ENCODE data around the gene RITA1. TPM values are rescaled to one million over a fixed set of nuclear protein-coding genes. Genes with fewer than 3 reads are reported as not detected.

RITA1 gene
- polyA plus RNA-seq, 3 donors: 8.4 to 10.3 (median 8.7) TPM

- 58 to 77% (median 65%) methylated on average over 5 of the region's 5 CpGs for WGBS, 3 donors
- H3K27ac ChIP-seq (ENCODE audit: low read depth, low read length): no peak overlapping the region
Measured at GRCh38 chr12:113236539-113237399, 51.2 kb downstream of the RITA1 start.

- 54 to 85% (median 66%) methylated on average over 4 of the region's 4 CpGs for WGBS, 3 donors
- H3K27ac ChIP-seq (ENCODE audit: low read depth, low read length): no peak overlapping the region
Measured at GRCh38 chr12:113237748-113238147, 52.2 kb downstream of the RITA1 start.

- 57 to 67% (median 62%) methylated on average over 3 of the region's 3 CpGs for WGBS, 3 donors
- no peak overlapping the region for H3K27ac ChIP-seq (ENCODE audit: low read depth, low read length)
Measured at GRCh38 chr12:113238309-113238708, 52.8 kb downstream of the RITA1 start.

GRCh38 chr12:113239288-113239771 lies 53.8 kb downstream of the RITA1 start:
- WGBS, 3 donors: 56 to 85% (median 77%) methylated on average over 3 of the region's 3 CpGs

GRCh38 chr12:113239811-113240331 lies 54.4 kb downstream of the RITA1 start:
- no peak overlapping the region for H3K27ac ChIP-seq (ENCODE audit: low read depth, low read length)
- 51 to 63% (median 58%) methylated on average over 12 of the region's 12 CpGs for WGBS, 3 donors

More at GRCh38 chr12:113239288-113239771, 53.8 kb downstream of the RITA1 start:
- no peak overlapping the region for H3K27ac ChIP-seq (ENCODE audit: low read depth, low read length)

- H3K27ac ChIP-seq (ENCODE audit: low read depth, low read length): peak overlapping the region; percentile 23
- WGBS, 3 donors: 73 to 90% (median 76%) methylated on average over 3 of the region's 3 CpGs
Measured at GRCh38 chr12:113240395-113240794, 54.9 kb downstream of the RITA1 start.

- 37 to 77% (median 70%) methylated on average over 14 of the region's 14 CpGs for WGBS, 3 donors
- no peak overlapping the region for H3K27ac ChIP-seq (ENCODE audit: low read depth, low read length)
Measured at GRCh38 chr12:113241191-113242025, 55.9 kb downstream of the RITA1 start.

Other genes with a start within 250 kb of the RITA1 start
- gene OAS3, start 247.2 kb upstream of the RITA1 start, polyA plus RNA-seq: 1 to 10 TPM; 3.6 to 7.3 (median 7.1) TPM
- 1 to 10 TPM; 2.2 to 9.4 (median 4.9) TPM for gene OAS2, start 207.2 kb upstream of the RITA1 start, polyA plus RNA-seq
- gene DTX1, start 129.0 kb upstream of the RITA1 start, polyA plus RNA-seq: 100 to 1,000 TPM in 1 of 3 donors, 10 to 100 TPM in 1, 1 to 10 TPM in 1; 3.4 to 109 (median 21.9) TPM
- gene RASAL1, start 50.0 kb upstream of the RITA1 start, polyA plus RNA-seq: 1 to 10 TPM in 1 of 3 donors, under 1 TPM in 1, not detected in 1; 0.74 to 1.9 TPM
- gene CFAP73, start 36.0 kb upstream of the RITA1 start, polyA plus RNA-seq: under 1 TPM in 2 of 3 donors, not detected in 1; 0.39 to 0.73 TPM
- 10 to 100 TPM; 25.8 to 49.2 (median 38.6) TPM for gene DDX54, start 243 bp upstream of the RITA1 start, polyA plus RNA-seq
- 10 to 100 TPM; 26.4 to 41.7 (median 36.1) TPM for gene TPCN1, start 35.7 kb downstream of the RITA1 start, polyA plus RNA-seq
- gene SLC8B1, start 149.4 kb downstream of the RITA1 start, polyA plus RNA-seq: 10 to 100 TPM; 17.0 to 20.2 (median 17.5) TPM
- 10 to 100 TPM in 2 of 3 donors, 1 to 10 TPM in 1; 8.8 to 20.1 (median 12.5) TPM for gene PLBD2, start 172.9 kb downstream of the RITA1 start, polyA plus RNA-seq
- gene SDS, start 218.2 kb downstream of the RITA1 start, polyA plus RNA-seq: 1 to 10 TPM in 2 of 3 donors, under 1 TPM in 1; 0.13 to 2.9 (median 1.3) TPM
- 1 to 10 TPM; 4.9 to 9.9 (median 8.0) TPM for gene SDSL, start 236.7 kb downstream of the RITA1 start, polyA plus RNA-seq